Smooth muscle cell (in vitro differentiated cells): ENCODE measurements around the gene GRM1. TPM values are rescaled to one million over a fixed set of nuclear protein-coding genes. Genes with fewer than 3 reads are reported as not detected.

ENCODE experiments used
- DNase-seq: peaks from one replicate; lab custom pipeline; 2025; ENCODE audit not compliant: unreplicated experiment; lab: John Stamatoyannopoulos, UW
- H2AFZ ChIP-seq: fragments of 200-600 bp; sonication (generic); 2 replicates; pipeline ENCODE4 v1.6.0; 2016; ENCODE audit warnings: antibody characterized with exemption, low read depth, mild to moderate bottlenecking
- H3F3A ChIP-seq: fragments of 200-600 bp; sonication (generic); 2 replicates; pipeline ENCODE4 v1.6.0; 2017; ENCODE audit warnings: antibody characterized with exemption, low read depth
- H3K27ac ChIP-seq: fragments of 200-600 bp; sonication (generic); 2 replicates; pipeline ENCODE4 v1.5.1; 2016; ENCODE audit warnings: low read depth, mild to moderate bottlenecking
- H3K27me3 ChIP-seq: fragments of 200-600 bp; sonication (generic); 2 replicates; pipeline ENCODE4 v1.6.1; 2016; ENCODE audit warnings: low read depth, mild to moderate bottlenecking
- H3K36me3 ChIP-seq: fragments of 200-600 bp; sonication (generic); 2 replicates; pipeline ENCODE4 v1.5.1; 2016; ENCODE audit warnings: low read depth
- H3K4me1 ChIP-seq: fragments of 200-600 bp; sonication (generic); 2 replicates; pipeline ENCODE4 v1.5.1; 2016; ENCODE audit warnings: low read depth
- H3K4me2 ChIP-seq: fragments of 200-600 bp; sonication (generic); 2 replicates; pipeline ENCODE4 v1.6.0; 2016; ENCODE audit warnings: mild to moderate bottlenecking
- H3K4me3 ChIP-seq: fragments of 200-600 bp; sonication (generic); 2 replicates; pipeline ENCODE4 v1.5.1; 2016; ENCODE audit warnings: mild to moderate bottlenecking
- H3K79me2 ChIP-seq: fragments of 200-600 bp; sonication (generic); 2 replicates; pipeline ENCODE4 v1.6.0; 2016; ENCODE audit warnings: low read depth, mild to moderate bottlenecking
- H3K9ac ChIP-seq: fragments of 200-600 bp; sonication (generic); 2 replicates; pipeline ENCODE4 v1.6.0; 2016; ENCODE audit warnings: low read depth
- H3K9me3 ChIP-seq: fragments of 200-600 bp; sonication (generic); replicated peaks from 2 replicates; pipeline ENCODE4 v1.5.1; 2016; ENCODE audit warnings: low read depth
- H4K20me1 ChIP-seq: fragments of 200-600 bp; sonication (generic); 2 replicates; pipeline ENCODE4 v1.6.0; 2016; ENCODE audit warnings: low read depth
- WGBS: methylation state at CpG from one replicate; pipeline ENCODE4 v1.1.7; 2016; ENCODE audit warnings: low lambda C conversion rate; 5-methylcytosine and 5-hydroxymethylcytosine counted together
- polyA plus RNA-seq: library from polyadenylated mRNA; unstranded; fragments of >200 nt; fragmentation: Nextera tagmentation; extraction: Ambion mirVana; gene quantifications from 2 replicates; pipeline ENCODE4 v1.2.1, GENCODE V29; 2016
- total RNA-seq: library from RNA; depleted of rRNA; stranded (reverse); fragments of >200 nt; gene quantifications from 2 replicates; pipeline ENCODE4 v1.2.3, GENCODE V29; 2014
- TF ChIP-seq, protein P1 (sequence below): fragments of 200-600 bp; sonication (generic); IDR thresholded peaks from 2 replicates; pipeline ENCODE4 v1.5.1; 2017; ENCODE audit warnings: borderline replicate concordance, mild to moderate bottlenecking, antibody characterized with exemption; ENCODE audit not compliant: insufficient read depth, poor library complexity, severe bottlenecking

Gene GRM1
- total and polyA plus RNA-seq, 2 experiments from 2014 or later: not detected

GRCh38 chr6:146026873-146027272 lies 2.0 kb upstream of the GRM1 start:
- DNase-seq: no peak
- Histone ChIP-seq H3K27me3 (peaks cover 57% of the 10 kb centered on the region), H3F3A (no peaks in the 10 kb centered on the region), H3K4me2 (no peak overlapping the region), H3K79me2 (no peaks in the 10 kb centered on the region), H3K9ac (no peak overlapping the region), H3K9me3 (no peaks in the 10 kb centered on the region), H2AFZ (no peak overlapping the region), H3K4me1 (no peaks in the 10 kb centered on the region), H4K20me1 (no peaks in the 10 kb centered on the region), H3K27ac (no peak overlapping the region), H3K4me3 (no peak overlapping the region), H3K36me3 (no peaks in the 10 kb centered on the region)
- 74% methylated on average over 3 of the region's 3 CpGs for WGBS
- TF ChIP-seq, protein P1, sequence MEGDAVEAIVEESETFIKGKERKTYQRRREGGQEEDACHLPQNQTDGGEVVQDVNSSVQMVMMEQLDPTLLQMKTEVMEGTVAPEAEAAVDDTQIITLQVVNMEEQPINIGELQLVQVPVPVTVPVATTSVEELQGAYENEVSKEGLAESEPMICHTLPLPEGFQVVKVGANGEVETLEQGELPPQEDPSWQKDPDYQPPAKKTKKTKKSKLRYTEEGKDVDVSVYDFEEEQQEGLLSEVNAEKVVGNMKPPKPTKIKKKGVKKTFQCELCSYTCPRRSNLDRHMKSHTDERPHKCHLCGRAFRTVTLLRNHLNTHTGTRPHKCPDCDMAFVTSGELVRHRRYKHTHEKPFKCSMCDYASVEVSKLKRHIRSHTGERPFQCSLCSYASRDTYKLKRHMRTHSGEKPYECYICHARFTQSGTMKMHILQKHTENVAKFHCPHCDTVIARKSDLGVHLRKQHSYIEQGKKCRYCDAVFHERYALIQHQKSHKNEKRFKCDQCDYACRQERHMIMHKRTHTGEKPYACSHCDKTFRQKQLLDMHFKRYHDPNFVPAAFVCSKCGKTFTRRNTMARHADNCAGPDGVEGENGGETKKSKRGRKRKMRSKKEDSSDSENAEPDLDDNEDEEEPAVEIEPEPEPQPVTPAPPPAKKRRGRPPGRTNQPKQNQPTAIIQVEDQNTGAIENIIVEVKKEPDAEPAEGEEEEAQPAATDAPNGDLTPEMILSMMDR: no peak

- WGBS: 9% methylated on average over 31 of the region's 31 CpGs
- Histone ChIP-seq H3K36me3 (no peaks in the 10 kb centered on the region), H3K27me3 (peaks cover 63% of the 10 kb centered on the region), H3K9me3 (no peaks in the 10 kb centered on the region), H3K27ac (no peak overlapping the region), H3K4me3 (no peak overlapping the region), H3K79me2 (no peaks in the 10 kb centered on the region), H3F3A (no peaks in the 10 kb centered on the region), H3K9ac (no peak overlapping the region), H3K4me2 (no peak overlapping the region), H4K20me1 (no peaks in the 10 kb centered on the region), H3K4me1 (no peaks in the 10 kb centered on the region), H2AFZ (no peak overlapping the region)
- TF ChIP-seq, protein P1: no peak
- DNase-seq: no peak
These were observed 1.1 kb upstream of the GRM1 start for GRCh38 chr6:146027586-146028251.

- peak; percentile 21 for DNase-seq
- no peak overlapping the region for H3K27ac ChIP-seq
- peak overlapping the region; percentile 41 for H3K4me3 ChIP-seq
- no peaks in the 10 kb centered on the region for H3K9me3 ChIP-seq
- WGBS: 18% methylated on average over 14 of the region's 19 CpGs
- no peaks in the 10 kb centered on the region for H3K4me1 ChIP-seq
- no peak overlapping the region for H3K9ac ChIP-seq
- H3K27me3 ChIP-seq: peaks cover 63% of the 10 kb centered on the region
- H3K36me3 ChIP-seq: no peaks in the 10 kb centered on the region
- peak overlapping the region; percentile 84 for H3K4me2 ChIP-seq
- H4K20me1 ChIP-seq: no peaks in the 10 kb centered on the region
- H2AFZ ChIP-seq: no peak overlapping the region
- H3F3A ChIP-seq: no peaks in the 10 kb centered on the region
- H3K79me2 ChIP-seq: no peaks in the 10 kb centered on the region
- TF ChIP-seq, protein P1: no peak
These were observed 538 bp upstream of the GRM1 start for GRCh38 chr6:146028252-146028795.

GRCh38 chr6:146029573-146030184 lies 817 bp downstream of the GRM1 start:
- DNase-seq: no peak
- H3K4me3 ChIP-seq: no peak overlapping the region
- no peak overlapping the region for H3K27ac ChIP-seq
- H3K79me2 ChIP-seq: no peaks in the 10 kb centered on the region
- no peak overlapping the region for H2AFZ ChIP-seq
- no peaks in the 10 kb centered on the region for H3K9me3 ChIP-seq
- no peaks in the 10 kb centered on the region for H3K4me1 ChIP-seq
- no peak overlapping the region for H3K4me2 ChIP-seq
- no peaks in the 10 kb centered on the region for H3F3A ChIP-seq
- H3K36me3 ChIP-seq: no peaks in the 10 kb centered on the region
- no peaks in the 10 kb centered on the region for H4K20me1 ChIP-seq
- peaks cover 71% of the 10 kb centered on the region for H3K27me3 ChIP-seq
- no peak overlapping the region for H3K9ac ChIP-seq
- TF ChIP-seq, protein P1: no peak
- 64% methylated on average over 25 of the region's 25 CpGs for WGBS
